AG10803 (cell line): ENCODE data around the gene SLC6A12.

Source experiments
- DNase-seq: peaks from one replicate; pipeline ENCODE4 v3.0.0; 2010; ENCODE audit warnings: low read depth
- H3K4me3 ChIP-seq: 2 replicates; pipeline ENCODE4 v1.5.1; 2011; ENCODE audit warnings: mild to moderate bottlenecking, low read length, control low read depth
- TF ChIP-seq, protein P1 (sequence below): conservative IDR thresholded peaks from 2 replicates; pipeline ENCODE4 v1.5.1; 2011; ENCODE audit warnings: mild to moderate bottlenecking, low read length, control low read depth, inconsistent platforms

Gene SLC6A12

DNA sequence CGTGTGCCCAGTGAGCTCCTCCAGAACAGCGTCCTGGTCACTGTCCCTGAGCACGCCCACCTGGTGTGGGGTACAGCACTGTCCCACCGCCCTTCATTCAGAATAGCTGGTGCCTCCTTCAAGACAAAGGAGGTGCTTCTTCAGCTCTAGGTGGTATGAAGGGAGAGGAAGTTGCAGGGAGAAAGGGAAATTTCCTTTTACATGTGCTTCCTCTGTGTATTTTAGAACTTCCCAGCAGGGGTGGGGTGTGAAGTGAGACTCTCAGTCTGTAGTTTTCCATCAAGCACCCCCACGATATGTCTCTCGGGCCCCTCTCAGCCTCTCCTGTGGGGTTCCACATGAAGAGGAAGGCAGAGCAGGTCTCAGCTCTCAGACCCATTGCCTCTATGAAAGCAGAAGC lies 1.2 kb upstream of the SLC6A12 start:
- no peak overlapping the region for H3K4me3 ChIP-seq
- no peak for DNase-seq
- TF ChIP-seq, protein P1, sequence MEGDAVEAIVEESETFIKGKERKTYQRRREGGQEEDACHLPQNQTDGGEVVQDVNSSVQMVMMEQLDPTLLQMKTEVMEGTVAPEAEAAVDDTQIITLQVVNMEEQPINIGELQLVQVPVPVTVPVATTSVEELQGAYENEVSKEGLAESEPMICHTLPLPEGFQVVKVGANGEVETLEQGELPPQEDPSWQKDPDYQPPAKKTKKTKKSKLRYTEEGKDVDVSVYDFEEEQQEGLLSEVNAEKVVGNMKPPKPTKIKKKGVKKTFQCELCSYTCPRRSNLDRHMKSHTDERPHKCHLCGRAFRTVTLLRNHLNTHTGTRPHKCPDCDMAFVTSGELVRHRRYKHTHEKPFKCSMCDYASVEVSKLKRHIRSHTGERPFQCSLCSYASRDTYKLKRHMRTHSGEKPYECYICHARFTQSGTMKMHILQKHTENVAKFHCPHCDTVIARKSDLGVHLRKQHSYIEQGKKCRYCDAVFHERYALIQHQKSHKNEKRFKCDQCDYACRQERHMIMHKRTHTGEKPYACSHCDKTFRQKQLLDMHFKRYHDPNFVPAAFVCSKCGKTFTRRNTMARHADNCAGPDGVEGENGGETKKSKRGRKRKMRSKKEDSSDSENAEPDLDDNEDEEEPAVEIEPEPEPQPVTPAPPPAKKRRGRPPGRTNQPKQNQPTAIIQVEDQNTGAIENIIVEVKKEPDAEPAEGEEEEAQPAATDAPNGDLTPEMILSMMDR = no peak

DNA sequence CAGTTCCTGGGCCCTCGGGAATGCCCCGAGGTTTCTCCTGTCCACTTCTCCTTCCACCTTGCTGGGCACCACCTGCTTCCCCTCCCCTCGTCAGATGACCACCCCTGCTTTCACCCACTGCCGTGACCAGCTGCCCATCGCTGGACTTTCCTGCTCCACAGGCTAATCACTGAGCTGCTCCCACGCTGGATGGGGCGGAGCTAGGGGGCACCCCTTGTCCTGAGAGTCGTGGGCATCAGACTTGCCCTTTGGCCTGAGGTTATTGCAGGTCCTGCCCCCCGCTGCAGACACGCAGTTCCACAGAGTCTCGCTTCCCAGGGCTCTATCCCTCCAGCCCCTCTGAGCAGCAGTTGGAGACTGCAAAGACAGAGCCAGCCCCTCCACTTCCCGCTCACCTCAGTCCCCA lies 427 bp downstream of the SLC6A12 start:
- H3K4me3 ChIP-seq = no peak overlapping the region
- no peak for DNase-seq

GRCh38 chr12:212715-213526 lies 1.0 kb downstream of the SLC6A12 start:
- DNase-seq = no peak
- TF ChIP-seq, protein P1 = no peak
- H3K4me3 ChIP-seq = no peak overlapping the region

More for the DNA sequence above, 427 bp downstream of the SLC6A12 start:
- TF ChIP-seq, protein P1 = no peak

GRCh38 chr12:212415-212714 lies 1.6 kb downstream of the SLC6A12 start:
- TF ChIP-seq, protein P1 = no peak
- DNase-seq = no peak
- no peak overlapping the region for H3K4me3 ChIP-seq

DNA sequence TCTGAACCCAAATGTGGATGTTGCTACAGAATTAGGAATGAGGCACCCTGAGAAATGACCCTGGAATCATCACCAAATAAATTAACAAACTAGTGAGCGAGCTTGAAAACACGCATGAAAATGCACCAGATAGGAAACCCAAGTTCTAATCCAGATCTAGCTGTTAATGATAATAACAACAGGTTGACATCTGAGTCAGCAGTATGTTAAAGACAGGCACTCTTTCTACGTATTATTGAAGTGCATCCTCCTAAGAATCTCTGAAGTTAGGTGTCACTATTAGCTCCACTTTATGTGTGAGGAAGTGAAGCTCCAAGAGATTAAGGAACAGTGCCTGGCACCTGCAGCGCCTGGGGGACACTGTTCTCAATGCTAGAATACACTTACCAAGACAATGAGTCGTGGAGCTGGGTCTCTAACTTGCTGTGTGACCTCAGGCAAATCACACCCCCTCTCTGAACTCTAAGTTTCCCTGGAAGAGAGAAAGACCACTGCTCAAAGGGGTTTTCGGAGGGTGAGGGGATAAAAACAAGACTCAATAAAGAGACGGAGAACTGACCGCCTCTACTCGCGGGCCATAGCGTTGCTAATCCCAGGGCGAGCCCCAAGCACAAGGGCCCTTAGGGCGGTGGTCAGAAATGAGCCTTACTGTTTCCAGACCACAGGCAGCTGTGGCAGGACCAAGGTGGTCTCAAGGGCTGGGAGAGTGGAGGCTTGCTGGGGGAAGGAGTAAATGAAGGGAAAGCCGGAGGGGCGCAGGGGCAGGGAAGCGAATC lies 2.1 kb downstream of the SLC6A12 start:
- H3K4me3 ChIP-seq = no peak overlapping the region
- no peak for DNase-seq
- TF ChIP-seq, protein P1 = no peak

DNA sequence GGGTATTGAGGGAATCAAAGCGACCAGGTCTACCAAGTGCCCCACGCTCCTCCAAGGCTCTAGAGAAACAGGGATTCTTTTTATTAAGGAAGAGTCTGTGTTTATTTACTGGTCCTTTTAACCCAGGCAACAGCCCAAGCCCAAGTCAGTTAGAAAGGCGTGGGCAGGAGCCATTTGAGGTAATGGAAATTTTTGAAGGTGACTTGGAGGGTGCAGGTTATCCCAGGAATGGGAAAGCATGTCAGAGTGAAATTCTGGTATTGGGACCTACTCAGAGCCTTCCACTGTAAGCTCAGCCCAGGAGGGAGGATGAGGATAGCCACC lies 2.9 kb downstream of the SLC6A12 start:
- TF ChIP-seq, protein P1 = no peak
- H3K4me3 ChIP-seq = no peak overlapping the region
- DNase-seq = no peak
